ENCODE results near the gene JAML. TPM values are rescaled to one million over a fixed set of nuclear protein-coding genes. Genes with fewer than 3 reads are reported as not detected.

JAML gene
- polyA plus RNA-seq, 3 donors = 1.8 to 3.0 (median 2.4) TPM

GRCh38 chr11:118168751-118169150, 56.1 kb downstream of the JAML start:
- no peak for DNase-seq

GRCh38 chr11:118168316-118168715, 56.5 kb downstream of the JAML start:
- no peak for DNase-seq

GRCh38 chr11:118167906-118168305, 56.9 kb downstream of the JAML start:
- no peak for DNase-seq

- DNase-seq = no peak
Observed at GRCh38 chr11:118167253-118167652, 57.6 kb downstream of the JAML start.

- DNase-seq = no peak
Observed at GRCh38 chr11:118166641-118167040, 58.2 kb downstream of the JAML start.

- DNase-seq = no peak
Observed at GRCh38 chr11:118164885-118165284, 59.9 kb downstream of the JAML start.

- DNase-seq = no peak
Observed at GRCh38 chr11:118163494-118163893, 61.3 kb downstream of the JAML start.

- DNase-seq = no peak
Observed at GRCh38 chr11:118162846-118163245, 62.0 kb downstream of the JAML start.

GRCh38 chr11:118161786-118162185, 63.0 kb downstream of the JAML start:
- no peak for DNase-seq

GRCh38 chr11:118157186-118157895, 67.5 kb downstream of the JAML start:
- DNase-seq = no peak

- DNase-seq = no peak
Observed at GRCh38 chr11:118156531-118157185, 68.2 kb downstream of the JAML start.

- DNase-seq = no peak
Observed at GRCh38 chr11:118155776-118156530, 68.9 kb downstream of the JAML start.

GRCh38 chr11:118154641-118155040, 70.2 kb downstream of the JAML start:
- no peak for DNase-seq

- DNase-seq = no peak
Observed at GRCh38 chr11:118153976-118154375, 70.8 kb downstream of the JAML start.

- DNase-seq = no peak
Observed at GRCh38 chr11:118153516-118153915, 71.3 kb downstream of the JAML start.

- peak; percentile 80 for DNase-seq
Observed at GRCh38 chr11:118152552-118153471, 72.0 kb downstream of the JAML start, which contains the start of gene SCN4B. Gene SCN4B (minus strand): TSS chr11:118152823. CDS start chr11:118152673, 150 bp downstream.

GRCh38 chr11:118152020-118152551, 72.7 kb downstream of the JAML start:
- DNase-seq = no peak

- no peak for DNase-seq
Observed at GRCh38 chr11:118151431-118151830, 73.4 kb downstream of the JAML start.

GRCh38 chr11:118149493-118149892, 75.3 kb downstream of the JAML start:
- no peak for DNase-seq

GRCh38 chr11:118148856-118149255, 76.0 kb downstream of the JAML start:
- no peak for DNase-seq

GRCh38 chr11:118148240-118148639, 76.6 kb downstream of the JAML start:
- no peak for DNase-seq
